Fibroblast of upper back skin (primary cell): ENCODE results near the gene KTI12.
"Not testable (repeated sequence)": the region's sequence is repeated elsewhere in the genome, so short reads cannot be mapped to it uniquely, and the experiment has no call there.

ENCODE experiments used
- DNase-seq: peaks from one replicate; pipeline ENCODE4 v3.0.0-alpha.2; 2013

Gene KTI12

DNA sequence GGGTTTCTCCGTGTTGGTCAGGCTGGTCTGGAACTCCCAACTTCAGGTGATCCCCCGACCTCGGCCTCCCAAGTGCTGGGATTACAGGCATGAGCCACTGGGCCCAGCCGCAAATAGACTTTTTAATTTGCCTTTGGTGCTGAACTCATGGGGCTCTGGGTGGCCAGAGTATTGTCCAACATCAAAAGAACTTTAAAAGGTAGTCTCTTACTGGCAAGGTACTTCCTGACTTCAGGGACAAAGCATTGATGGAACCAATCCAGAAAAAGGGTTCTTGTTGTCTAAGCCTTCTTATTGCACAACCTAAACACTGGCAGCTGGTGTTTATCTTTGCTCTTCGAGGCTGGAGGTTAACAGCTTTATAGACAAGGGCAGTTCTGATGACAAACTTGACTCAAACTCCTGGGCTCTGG, 3.8 kb upstream of the KTI12 start:
- DNase-seq: no peak

DNA sequence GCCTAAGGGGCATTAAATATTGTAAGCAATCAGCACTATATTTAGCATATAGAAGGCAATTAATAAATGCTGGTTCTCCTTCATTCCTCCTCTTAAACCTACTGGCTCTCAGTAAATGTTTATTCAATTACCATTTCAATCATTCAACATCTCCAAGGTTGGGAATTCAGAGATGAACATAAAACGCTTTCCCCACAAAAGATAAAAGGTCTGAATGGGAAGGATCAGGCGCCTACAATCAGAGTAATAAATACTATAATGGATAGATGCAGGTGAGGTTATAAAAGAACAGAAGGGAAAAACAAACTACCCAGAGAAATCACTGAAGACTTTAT, 407 bp upstream of the KTI12 start:
- DNase-seq: no peak

DNA sequence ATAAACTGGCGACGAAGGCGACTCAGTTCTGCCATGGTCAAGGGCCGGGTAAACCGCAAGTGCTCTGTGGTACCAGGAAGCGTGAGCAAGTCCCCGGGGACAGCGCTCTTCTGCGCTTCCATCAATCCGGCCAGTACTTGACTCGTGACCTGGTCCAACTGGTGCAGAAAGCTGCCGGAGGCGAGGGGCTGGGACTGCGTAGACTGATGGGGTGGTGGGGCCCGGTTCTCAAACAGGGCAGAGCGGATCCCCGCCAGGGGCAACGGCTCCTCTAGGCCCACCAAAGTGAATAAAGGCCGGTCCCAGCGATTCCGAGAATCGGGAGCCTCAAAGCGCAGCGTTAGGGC, 852 bp downstream of the KTI12 start:
- DNase-seq: peak; percentile 22

DNA sequence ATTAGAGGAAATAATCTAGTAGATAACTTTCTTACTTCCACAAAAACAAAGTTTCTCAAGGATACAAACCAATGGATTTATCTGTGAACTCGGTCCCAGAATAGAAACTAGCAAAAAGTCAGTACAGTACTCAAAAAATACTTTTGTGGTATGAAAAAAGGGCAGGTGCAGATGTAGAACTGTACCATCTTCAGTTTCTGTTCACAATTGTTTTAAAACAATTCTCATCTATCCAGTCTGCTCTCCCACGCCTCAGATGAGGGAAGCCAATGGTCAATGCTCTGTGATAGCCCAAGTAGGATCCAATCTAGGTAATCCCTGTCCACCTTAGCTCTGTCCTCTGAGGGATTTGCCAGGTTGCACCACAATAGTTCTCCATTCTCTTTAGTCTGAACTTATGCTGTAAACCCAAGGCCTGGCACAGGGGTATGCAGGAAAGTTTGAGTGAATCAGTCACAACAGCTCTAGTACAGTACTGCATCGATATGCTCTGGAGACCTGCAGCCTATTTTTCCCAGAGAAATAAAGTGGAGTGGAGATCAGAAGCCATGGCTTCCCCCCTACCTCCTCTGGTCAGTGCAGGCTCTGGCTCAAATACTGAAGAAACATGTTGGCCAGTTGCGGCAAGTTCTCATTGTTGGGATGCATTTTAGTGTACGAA, 1.4 kb downstream of the KTI12 start:
- DNase-seq: no peak

DNA sequence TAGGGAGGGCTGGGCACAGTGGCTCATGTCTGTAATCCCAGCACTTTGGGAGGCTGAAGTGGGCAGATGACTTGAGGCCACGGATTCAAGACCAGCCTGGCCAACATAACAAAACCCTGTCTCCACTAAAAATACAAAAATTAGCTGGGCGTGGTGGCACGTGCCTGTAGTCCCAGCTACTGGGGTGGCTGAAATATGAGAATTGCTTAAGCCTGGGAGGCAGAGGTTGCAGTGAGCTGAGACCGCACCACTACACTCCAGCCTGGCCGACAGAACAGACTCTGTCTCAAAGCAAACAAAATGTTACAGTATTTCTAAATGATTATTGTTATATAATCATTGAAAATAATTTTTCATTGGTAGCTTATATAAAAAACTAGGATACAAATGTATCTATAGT, 4.8 kb downstream of the KTI12 start:
- not testable (repeated sequence) for DNase-seq

DNA sequence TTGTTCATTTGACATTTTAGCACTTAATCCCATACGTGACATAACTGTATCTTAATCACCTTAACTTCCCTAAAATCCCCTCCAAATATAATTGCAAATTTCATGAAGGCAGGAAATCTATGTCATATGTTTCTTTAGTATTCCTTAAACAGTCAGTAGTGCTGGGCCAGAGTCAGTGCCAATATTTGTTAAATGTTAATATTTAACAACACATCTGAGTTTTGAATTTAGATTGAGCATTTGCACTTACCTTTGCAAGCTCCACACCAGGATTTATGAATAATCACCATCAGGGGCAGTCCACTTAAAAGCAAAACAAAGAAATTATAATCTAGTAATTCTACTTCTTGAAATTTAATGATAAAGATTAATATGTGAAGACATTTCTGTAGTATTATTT, 5.3 kb downstream of the KTI12 start:
- DNase-seq: no peak

DNA sequence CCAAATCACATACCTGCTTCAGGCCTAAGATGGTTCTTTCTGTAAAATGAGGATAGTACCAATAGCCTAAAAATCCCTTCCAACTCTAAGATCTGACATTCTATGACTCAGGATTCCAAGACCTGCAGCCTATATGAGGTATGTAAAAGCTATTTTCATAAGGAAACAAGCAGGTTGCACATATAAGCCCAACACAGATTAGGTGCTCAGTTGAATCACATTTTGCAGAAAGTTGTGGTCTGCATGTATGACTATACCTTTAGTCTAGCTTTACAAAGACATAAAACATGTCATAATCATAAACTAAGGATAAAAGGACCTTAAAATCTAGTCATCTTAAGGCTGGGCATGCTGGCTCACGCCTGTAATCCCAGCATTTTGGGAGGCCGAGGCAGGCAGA, 7.3 kb downstream of the KTI12 start:
- DNase-seq: no peak

DNA sequence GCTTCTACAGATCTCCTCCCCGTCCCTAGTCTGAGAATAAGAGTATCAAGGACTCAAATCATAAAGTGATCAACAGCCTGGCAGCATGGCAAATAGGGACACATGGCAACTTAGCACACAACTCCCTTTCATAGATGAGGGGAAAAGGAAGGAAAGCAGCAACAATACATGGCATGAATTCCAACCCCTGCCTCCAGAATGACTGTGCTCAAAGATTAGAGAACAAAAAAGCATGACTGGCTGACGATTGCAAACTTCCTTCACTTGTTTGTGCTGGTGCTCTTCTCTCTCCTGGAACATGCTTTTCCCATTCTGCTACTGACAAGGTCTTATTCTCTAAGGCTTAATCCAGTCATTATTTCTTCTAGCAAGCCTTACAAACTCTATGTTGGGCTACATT, 11.5 kb downstream of the KTI12 start:
- DNase-seq: no peak

DNA sequence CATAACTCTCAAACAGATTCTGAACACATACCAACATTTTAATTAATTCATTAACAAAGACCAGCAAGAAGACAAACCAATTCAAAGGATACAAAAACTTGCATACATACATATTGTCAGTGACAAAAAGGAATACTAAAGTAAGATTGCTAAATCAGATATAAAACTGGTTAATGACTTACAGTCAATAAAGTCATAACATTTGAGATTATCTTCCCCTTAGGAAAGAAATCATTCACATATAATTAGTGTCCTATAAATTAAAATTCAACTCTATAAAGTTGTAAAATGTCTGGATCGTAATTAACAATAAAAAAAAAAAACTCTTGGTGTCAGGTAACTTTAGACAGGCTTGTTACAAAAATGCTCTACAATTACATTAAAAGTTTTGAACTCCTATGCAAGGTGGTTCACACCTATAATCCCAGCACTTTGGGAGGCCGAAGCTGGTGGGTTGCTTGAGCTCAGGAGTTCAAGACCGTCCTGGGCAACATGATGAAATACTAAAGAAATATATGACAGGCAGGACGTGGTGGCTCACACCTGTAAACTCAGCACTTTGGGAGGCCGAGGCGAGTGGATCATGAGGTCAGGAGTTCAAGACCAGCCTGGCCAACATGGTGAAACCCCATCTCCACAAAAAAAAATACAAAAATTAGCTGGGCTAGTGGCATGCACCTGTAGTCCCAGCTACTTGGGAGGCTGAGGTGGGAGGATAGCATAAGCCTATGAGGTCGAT, 25.4 kb downstream of the KTI12 start:
- no peak for DNase-seq

DNA sequence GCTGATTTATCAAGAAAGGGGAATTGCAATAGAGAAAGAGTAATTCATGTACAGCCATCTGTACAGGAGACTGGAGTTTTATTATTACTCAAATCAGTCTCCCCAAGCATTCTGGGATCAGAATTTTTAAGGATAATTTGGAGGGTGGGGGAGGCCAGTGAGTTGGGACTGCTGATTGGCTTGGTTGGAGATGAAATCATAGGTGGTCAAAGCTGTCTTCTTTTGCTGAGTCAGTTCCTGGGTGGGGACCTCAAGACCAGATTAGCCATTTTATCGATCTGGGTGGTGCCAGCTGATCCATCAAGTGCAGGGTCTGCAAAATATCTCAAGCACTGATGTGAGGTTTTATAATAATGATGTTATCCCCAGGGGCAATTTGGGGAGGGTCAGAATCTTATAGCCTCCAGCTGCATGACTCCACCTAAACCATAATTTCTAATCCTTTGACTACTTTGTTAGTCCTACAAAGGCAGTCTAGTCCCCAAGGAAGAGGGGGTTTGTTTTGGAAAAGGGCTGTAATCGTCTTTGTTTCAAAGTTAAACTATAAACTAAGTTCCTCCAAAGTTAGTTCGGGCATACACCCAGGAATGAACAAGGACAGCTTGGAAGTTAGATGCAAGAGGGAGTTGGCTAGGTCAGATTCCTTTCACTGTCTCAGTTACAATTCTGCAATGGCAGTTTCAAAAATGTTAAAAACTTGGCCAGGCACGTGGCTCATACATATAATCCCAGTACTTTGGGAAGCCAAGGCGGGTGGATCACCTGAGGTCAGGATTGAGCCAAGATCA, 26.2 kb downstream of the KTI12 start:
- peak; percentile 53 for DNase-seq

DNA sequence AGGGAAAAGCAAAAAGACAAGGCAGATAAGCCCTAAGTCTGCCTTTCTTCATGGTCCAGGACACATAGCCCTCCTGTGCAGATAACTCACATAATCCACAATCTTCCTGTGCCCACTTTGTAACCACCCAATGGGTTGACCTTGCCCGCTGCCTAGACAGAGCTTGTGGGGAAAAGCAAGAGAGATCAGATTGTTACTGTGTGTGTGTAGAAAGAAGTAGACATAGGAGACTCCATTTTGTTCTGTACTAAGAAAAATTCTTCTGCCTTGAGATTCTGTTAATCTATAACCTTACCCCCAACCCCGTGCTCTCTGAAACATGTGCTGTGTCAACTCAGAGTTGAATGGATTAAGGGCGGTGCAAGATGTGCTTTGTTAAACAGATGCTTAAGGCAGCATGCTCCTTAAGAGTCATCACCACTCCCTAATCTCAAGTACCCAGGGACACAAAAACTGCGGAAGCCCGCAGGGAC, 27.5 kb downstream of the KTI12 start:
- not testable (repeated sequence) for DNase-seq

DNA sequence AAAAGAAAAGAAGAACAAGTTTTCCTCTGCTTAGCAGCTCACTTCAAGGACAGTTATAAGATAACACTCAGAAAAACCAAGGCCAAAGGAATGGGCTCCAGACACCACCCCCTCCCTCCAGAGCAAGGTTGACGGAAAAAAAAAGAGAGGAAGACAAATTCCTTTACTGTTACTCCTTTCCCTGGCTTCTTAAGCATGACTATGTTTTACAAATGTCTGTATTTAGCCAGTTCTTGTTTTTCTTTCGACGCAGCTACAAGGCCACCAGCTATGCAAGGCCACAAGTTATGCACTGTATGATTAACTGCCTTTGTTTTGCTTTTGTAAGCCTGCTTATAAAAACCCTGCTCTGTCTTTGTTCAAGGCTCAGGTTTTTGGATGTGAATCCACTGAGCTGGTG, 28.1 kb downstream of the KTI12 start:
- peak; percentile 95 for DNase-seq

DNA sequence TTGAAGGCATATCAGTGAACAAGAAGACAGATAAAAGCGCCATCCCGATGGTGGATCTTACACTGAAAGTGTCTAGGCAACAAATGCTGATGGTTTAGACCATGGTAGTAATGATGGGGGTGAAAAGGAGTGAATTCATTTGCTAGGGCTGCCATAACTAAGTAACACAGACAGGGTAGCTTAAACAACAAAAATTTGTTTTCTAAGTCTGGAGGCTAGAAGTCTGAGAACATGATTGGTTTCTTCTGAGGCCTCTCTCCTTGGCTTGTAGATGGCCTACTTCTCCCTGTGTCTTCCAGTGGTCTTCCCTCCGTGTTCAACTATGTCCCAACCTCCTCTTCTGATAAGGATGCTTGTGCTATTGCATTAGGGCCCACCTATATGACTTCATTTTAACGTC, 29.7 kb downstream of the KTI12 start:
- no peak for DNase-seq

DNA sequence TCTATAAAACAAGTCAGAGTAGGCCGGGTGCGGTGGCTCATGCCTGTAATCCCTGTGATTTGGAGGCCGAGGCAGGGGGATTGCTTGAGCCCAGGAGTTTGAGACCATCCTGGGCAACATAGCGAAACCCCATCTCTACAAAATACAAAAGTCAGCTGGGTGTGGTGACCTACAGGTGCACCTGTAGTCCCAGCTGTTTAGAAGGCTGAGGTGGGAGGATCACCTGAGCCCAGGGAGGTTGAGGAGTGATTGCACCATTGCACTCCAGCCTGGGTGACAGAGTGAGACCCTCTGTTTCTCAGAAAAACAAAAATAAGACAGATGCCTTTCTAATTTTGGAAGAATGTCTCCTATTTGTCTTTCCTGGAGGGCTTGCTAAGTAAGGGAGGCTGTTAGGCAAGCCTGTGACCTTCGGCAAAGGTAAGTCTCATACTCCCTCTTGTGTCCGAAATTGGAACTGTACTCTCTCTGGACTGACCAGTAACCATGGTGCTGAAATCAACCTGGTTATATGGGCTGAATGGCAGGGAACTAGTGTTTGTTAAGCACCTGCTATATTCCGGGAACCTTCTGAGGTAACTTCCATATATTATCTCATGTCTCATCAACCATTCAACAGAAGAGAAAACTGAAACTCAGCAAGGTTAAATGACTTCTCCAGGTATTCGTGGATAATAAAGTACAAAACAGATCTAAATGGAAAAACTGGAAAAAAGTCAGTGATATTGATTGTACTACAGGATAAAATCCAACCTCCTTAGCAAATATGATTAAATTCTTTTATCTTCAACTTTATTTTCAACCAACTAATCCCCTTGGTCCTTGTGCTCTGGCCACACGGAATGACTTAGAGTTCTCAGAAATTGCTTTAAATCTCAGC, 31.3 kb downstream of the KTI12 start:
- peak; percentile 91 for DNase-seq

DNA sequence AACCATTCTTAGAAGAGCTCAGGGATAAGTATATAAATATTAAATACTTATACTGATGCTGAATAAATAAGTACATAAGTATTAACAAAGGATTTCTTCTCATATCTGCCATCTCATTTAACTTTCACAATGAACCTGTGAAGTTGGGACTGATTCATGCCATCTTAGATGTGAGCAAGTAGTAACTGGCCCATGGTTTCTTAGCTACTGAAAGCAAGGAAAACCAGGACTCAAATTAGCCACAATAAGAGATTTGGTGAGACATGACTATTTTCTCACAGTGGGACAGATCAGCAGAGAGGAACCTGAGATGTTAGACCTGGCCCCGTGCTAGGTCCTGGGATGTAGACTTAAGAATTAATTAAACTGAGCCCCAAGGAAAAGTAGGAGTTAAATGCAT, 34.9 kb downstream of the KTI12 start:
- DNase-seq: no peak

DNA sequence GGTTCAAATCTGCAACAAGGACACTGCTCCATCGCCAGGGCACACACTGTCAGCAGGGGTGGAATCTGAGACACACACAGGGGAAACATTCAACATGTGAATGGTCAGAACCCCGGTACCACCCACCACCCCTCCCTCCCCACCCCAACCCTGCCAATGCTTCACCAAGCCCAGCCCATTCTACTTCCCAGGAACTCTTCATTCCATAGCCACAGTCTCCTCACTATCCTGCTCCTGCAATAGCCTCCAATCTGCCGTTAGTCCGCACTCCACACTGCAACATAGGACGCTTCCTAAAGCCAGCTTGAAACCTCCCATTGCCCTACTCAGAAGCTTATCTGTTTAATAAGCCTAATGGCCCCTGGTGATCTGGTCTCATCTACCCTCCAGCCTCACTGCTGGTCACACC, 35.6 kb downstream of the KTI12 start:
- no peak for DNase-seq

DNA sequence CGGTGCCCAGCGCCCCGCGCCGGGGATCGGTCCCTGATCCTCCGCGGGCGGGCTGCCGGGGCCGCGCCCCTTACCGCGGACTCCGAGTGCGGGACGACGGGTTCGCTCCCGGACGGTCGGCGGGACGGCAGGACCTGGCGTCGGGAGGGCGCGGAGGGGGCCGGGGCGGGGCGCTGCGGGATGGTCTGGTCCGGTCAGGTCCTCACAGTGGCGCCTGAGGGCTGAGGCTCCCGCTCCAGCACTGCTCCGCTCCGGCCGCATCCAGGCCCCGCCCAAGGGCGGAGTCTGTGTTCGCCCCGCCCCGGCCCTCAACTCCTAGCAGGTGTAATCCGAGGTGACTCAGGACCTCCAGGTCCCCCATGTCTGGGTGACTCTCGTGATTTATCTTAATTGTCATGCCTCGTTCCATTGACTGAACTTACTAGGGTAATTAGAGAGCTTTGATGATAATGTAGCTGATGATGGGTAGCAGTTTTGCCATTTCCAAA, 43.1 kb downstream of the KTI12 start, which contains the start of gene RAB3B:
Gene RAB3B (minus strand): TSS at position 223 of the 488 bp plus-strand sequence. CDS start 13,583 bp downstream, outside the sequence.
- DNase-seq: peak; percentile 59

DNA sequence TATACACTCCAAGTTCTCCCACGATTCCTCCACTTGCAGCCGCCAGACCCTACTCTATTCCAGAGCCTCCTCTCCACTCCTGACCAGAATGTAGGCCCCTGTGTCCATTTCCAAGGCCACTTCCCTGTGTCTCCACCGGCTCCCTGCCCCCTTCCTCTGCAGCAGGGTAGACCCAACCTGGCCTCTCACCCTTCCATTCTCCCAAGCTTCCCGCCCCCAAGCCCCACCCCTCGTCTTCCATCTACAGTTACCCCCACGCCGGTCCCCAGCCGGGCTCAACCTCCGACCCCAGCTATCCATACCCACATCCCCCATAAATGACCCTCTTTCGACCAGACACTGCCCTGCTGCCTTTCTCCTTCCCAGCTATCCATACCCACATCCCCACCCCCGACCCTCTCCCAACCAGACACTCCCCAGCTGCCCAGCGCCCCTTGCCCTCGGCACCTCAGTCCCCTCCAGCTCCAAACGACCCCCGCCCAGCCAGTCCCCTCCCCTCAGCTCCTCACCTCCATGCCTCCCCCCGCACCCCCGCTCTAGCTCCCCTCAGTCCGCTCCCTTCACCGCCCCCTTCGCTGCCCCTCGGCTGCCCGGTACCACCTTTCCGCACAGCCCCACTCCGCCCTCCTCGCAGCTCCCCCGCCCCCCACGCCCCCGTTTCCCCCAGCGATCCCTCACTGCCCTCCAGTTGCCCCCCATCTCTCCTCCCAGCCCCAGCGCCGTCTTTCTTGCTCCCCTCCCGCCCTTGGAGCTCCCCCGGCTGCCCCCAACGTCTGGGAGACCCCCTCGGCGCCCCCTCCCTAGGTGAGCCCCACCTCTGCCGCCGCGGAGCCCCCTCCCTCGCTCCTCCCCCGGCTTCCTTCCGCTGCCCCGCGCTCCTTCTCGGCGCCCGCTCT, 43.8 kb downstream of the KTI12 start:
- no peak for DNase-seq

DNA sequence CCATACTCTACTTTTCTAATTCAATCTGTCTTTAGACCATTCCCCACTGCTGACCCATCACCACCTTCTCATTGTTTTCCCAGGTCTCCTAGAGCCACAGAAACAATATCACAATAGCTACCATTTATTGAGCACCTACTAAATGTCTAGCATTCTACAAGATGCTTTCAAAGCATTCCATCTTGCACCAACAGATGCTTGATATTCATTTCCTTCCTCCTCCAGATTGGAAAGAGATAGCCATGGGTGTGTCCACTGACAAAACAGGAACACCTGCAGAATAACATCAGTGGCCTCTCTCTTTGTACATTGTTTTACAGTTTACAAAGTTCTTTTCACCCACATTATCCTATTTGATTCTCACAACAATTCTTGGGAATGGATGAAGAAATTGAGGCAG, 45.4 kb downstream of the KTI12 start:
- DNase-seq: no peak

DNA sequence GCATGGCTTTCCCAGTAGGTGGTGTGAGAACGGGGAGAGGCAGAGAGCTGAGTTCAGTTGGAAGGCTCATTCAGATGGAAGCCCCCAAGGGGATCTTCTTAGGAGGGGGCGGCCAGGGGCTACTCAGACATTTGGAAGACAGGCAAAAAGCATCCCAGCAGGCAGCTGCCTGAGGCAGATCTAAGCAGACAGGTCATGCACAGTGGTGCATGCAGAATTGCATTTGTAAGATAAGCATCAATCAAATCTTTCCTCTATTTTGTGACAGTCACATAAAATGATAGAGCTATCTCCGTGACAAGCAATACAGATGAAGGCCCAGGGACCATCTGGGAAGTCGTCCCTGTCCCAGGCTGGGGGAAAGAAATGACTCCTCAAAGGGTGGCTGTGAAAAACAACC, 46.9 kb downstream of the KTI12 start:
- DNase-seq: no peak

DNA sequence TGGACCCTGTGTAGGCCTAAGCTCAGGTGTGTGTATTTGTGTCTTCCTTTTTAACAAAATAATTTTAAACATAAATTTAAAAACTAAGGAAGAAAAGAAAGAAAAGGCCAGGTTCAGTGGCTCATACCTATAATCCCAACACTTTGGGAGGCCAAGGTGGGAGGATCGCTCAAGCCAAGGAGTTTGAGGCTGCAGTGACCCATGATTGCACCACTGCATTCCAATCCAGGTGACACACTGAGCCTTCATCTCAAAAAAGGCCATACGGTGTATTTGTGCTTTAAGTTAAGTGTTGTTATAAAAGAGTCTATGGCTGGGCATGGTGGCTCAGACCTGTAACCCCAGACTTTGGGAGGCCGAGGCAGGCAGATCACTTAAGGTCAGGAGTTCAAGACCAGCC, 51.4 kb downstream of the KTI12 start:
- no peak for DNase-seq
